Measurements from ENCODE around the gene VMA21. TPM values are rescaled to one million over a fixed set of nuclear protein-coding genes. Genes with fewer than 3 reads are reported as not detected.

The VMA21 gene
- total and polyA plus RNA-seq, 2 donors (not counting 1 experiment from before 2014, with no cell fraction given): 8.4 to 22.7 TPM

GRCh38 chrX:151391722-151392121 is 5.3 kb upstream of the VMA21 start:
- Histone ChIP-seq H4K20me1 (ENCODE audit: control insufficient read depth, insufficient read depth, low read length, poor library complexity, severe bottlenecking) (no peaks in the 10 kb centered on the region), H3K4me3 (ENCODE audit: control extremely low read depth in 1 of 5, extremely low read depth in 1 of 5, insufficient read depth in 1 of 5, low read depth in 2 of 5, low read length in 4 of 5) (no peak overlapping the region), H3K4me2 (replicated peaks; ENCODE audit: low read depth, low read length, poor library complexity, severe bottlenecking) (no peak overlapping the region), H3K36me3 (replicated peaks in 1 of 2; ENCODE audit: control extremely low read depth in 1 of 2, control insufficient read depth in 1 of 2, extremely low read depth in 1 of 2, insufficient read depth in 2 of 2, low read length in 1 of 2) (no peaks in the 10 kb centered on the region), H3K9ac (ENCODE audit: low read length) (no peak overlapping the region), H3K27ac (ENCODE audit: low read length in 2 of 2) (no peak overlapping the region), H3K79me2 (ENCODE audit: control insufficient read depth, insufficient read depth, low read length) (peaks cover 11% of the 10 kb centered on the region), H2AFZ (ENCODE audit: insufficient read depth, low read depth, low read length, poor library complexity, severe bottlenecking) (no peak overlapping the region), H3K9me3 (ENCODE audit: control extremely low read depth in 1 of 3, control insufficient read depth in 2 of 3, insufficient read depth in 1 of 3, low read length in 2 of 3) (no peaks in the 10 kb centered on the region), H3K27me3 (replicated peaks in 1 of 4; ENCODE audit: control extremely low read depth in 1 of 4, control insufficient read depth in 3 of 4, insufficient read depth in 4 of 4, low read length in 3 of 4) (no peaks in the 10 kb centered on the region), H3K4me1 (ENCODE audit: control insufficient read depth in 2 of 2, insufficient read depth in 2 of 2, low read length in 2 of 2) (peaks cover 5 to 16% of the 10 kb centered on the region in 2 donors)
- DNase-seq (no peak), ATAC-seq (ENCODE audit: low read depth) (no peak)
- Mint-ChIP-seq H3K4me1 (peaks cover 22% of the 10 kb centered on the region), H3K27ac (no peak overlapping the region), H3K4me3 (no peak overlapping the region), H3K27me3 (no peaks in the 10 kb centered on the region), H3K9me3 (ENCODE audit: insufficient read depth) (no peaks in the 10 kb centered on the region)
- TF ChIP-seq CTCF (IDR thresholded peaks at IDR 0.05) (no peak), EZH2 (IDR thresholded peaks at IDR 0.05; ENCODE audit: borderline replicate concordance, insufficient read depth, low read depth, low read length, poor library complexity, severe bottlenecking) (no peak)
- 98% methylated on average over 11 of the region's 22 CpGs for WGBS (ENCODE audit: insufficient coverage)
- ChIA-PET POLR2A (no interaction called here), CTCF (no interaction called here)
- intact Hi-C loops (cut with micrococcal nuclease): loop anchor here (10.0 kb wide), 2 partner anchors 407 to 1027 kb away; partner anchors contain the start of genes HMGB3 and MAMLD1

GRCh38 chrX:151393514-151393913 is 3.5 kb upstream of the VMA21 start:
- peak; percentile 48 for DNase-seq
- H3K9me3 Mint-ChIP-seq (ENCODE audit: insufficient read depth): no peaks in the 10 kb centered on the region
- Histone ChIP-seq H3K9ac (ENCODE audit: low read length) (no peak overlapping the region), H3K4me2 (replicated peaks; ENCODE audit: low read depth, low read length, poor library complexity, severe bottlenecking) (no peak overlapping the region), H3K4me3 (ENCODE audit: control extremely low read depth in 1 of 5, extremely low read depth in 1 of 5, insufficient read depth in 1 of 5, low read depth in 2 of 5, low read length in 4 of 5) (no peak overlapping the region), H3K9me3 (ENCODE audit: control extremely low read depth in 1 of 3, control insufficient read depth in 2 of 3, insufficient read depth in 1 of 3, low read length in 2 of 3) (no peaks in the 10 kb centered on the region), H4K20me1 (ENCODE audit: control insufficient read depth, insufficient read depth, low read length, poor library complexity, severe bottlenecking) (no peaks in the 10 kb centered on the region), H3K27me3 (replicated peaks in 1 of 4; ENCODE audit: control extremely low read depth in 1 of 4, control insufficient read depth in 3 of 4, insufficient read depth in 4 of 4, low read length in 3 of 4) (no peaks in the 10 kb centered on the region), H3K27ac (ENCODE audit: low read length in 2 of 2) (no peak overlapping the region), H2AFZ (ENCODE audit: insufficient read depth, low read depth, low read length, poor library complexity, severe bottlenecking) (no peak overlapping the region), H3K79me2 (ENCODE audit: control insufficient read depth, insufficient read depth, low read length) (peaks cover 25% of the 10 kb centered on the region), H3K36me3 (replicated peaks in 1 of 2; ENCODE audit: control extremely low read depth in 1 of 2, control insufficient read depth in 1 of 2, extremely low read depth in 1 of 2, insufficient read depth in 2 of 2, low read length in 1 of 2) (no peaks in the 10 kb centered on the region), H3K4me1 (ENCODE audit: control insufficient read depth in 2 of 2, insufficient read depth in 2 of 2, low read length in 2 of 2) (peaks cover 5 to 22% of the 10 kb centered on the region in 2 donors)
- ChIA-PET POLR2A (no interaction called here), CTCF (no interaction called here)
- intact Hi-C loops (cut with micrococcal nuclease): loop anchor here (10.0 kb wide), 2 partner anchors 409 to 1029 kb away; partner anchors contain the start of genes HMGB3 and MAMLD1
- H3K4me1 Mint-ChIP-seq: peaks cover 31% of the 10 kb centered on the region
- TF ChIP-seq CTCF (IDR thresholded peaks at IDR 0.05) (no peak), EZH2 (IDR thresholded peaks at IDR 0.05; ENCODE audit: borderline replicate concordance, insufficient read depth, low read depth, low read length, poor library complexity, severe bottlenecking) (no peak)
- H3K4me3 Mint-ChIP-seq: no peak overlapping the region
- H3K27me3 Mint-ChIP-seq: no peaks in the 10 kb centered on the region
- H3K27ac Mint-ChIP-seq: peak overlapping the region; percentile 20
- no CpG with 5 or more reads among the region's 1 CpG for WGBS (ENCODE audit: insufficient coverage)
- no peak for ATAC-seq (ENCODE audit: low read depth)
